ENCODE results near the gene TOR2A. TPM values are rescaled to one million over a fixed set of nuclear protein-coding genes. Genes with fewer than 3 reads are reported as not detected.

The TOR2A gene
- total RNA-seq, 4 donors from 2014 or later: 5.9 to 8.9 (median 7.6) TPM

DNA sequence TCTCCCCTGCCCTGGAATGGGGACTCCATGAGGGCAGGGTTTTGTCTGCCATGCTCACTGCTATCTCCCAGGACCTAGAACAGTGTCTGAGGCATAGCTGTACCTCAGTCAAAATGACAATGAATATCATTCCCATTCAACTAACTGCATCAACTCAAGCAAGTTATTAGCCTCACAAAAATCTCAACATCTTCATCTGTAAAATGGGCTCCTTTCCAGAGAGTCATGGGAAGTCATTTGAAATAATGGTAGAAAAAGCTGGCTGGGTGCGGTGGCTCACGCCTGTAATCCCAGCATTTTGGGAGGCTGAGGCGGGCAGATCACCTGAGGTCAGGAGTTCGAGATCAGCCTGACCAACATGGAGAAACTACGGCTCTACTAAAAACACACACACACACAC, 34.0 kb upstream of the TOR2A start:
- WGBS, 2 donors (ENCODE audit: low coverage in 1 of 2): 74 to 89% methylated on average over 3 to 5 of the region's 5 CpGs
- ATAC-seq: no peak
- peaks cover 20% of the 10 kb centered on the region for H3K27me3 ChIP-seq
- no peak for TF ChIP-seq POLR2AphosphoS5 (IDR thresholded peaks at IDR 0.05)
- TF ChIP-seq CTCF (IDR thresholded peaks at IDR 0.05): no peak
- no peak for TF ChIP-seq POLR2A (IDR thresholded peaks at IDR 0.05)
- no peak for TF ChIP-seq EP300 (IDR thresholded peaks at IDR 0.05)
- H3K36me3 ChIP-seq: no peaks in the 10 kb centered on the region
- H3K4me3 ChIP-seq: peak overlapping the region in 1 of 2 donors; percentile 55
- peaks cover 0 to 48% (median 0%) of the 10 kb centered on the region in 3 donors for H3K4me1 ChIP-seq
- H3K27ac ChIP-seq: peak overlapping the region in 3 of 4 donors; percentile 65 to 73 (median 69)
- H3K9me3 ChIP-seq: no peaks in the 10 kb centered on the region

GRCh38 chr9:127768698-127769097, 33.6 kb upstream of the TOR2A start:
- peaks cover 0 to 48% (median 0%) of the 10 kb centered on the region in 3 donors for H3K4me1 ChIP-seq
- H3K27me3 ChIP-seq: peaks cover 24% of the 10 kb centered on the region
- H3K36me3 ChIP-seq: no peaks in the 10 kb centered on the region
- WGBS, 2 donors (ENCODE audit: low coverage in 1 of 2): 74 to 76% methylated on average over 6 to 8 of the region's 8 CpGs
- no peaks in the 10 kb centered on the region for H3K9me3 ChIP-seq
- ATAC-seq: no peak
- TF ChIP-seq POLR2A (IDR thresholded peaks at IDR 0.05) (no peak), CTCF (IDR thresholded peaks at IDR 0.05) (no peak), POLR2AphosphoS5 (IDR thresholded peaks at IDR 0.05) (no peak), EP300 (IDR thresholded peaks at IDR 0.05) (no peak)
- H3K4me3 ChIP-seq: peak overlapping the region in 1 of 2 donors; percentile 55
- peak overlapping the region in 3 of 4 donors; percentile 65 to 73 (median 69) for H3K27ac ChIP-seq

GRCh38 chr9:127767909-127768331, 32.8 kb upstream of the TOR2A start:
- peak overlapping the region in 1 of 2 donors; percentile 55 for H3K4me3 ChIP-seq
- H3K4me1 ChIP-seq: peaks cover 0 to 53% (median 0%) of the 10 kb centered on the region in 3 donors
- 30 to 60% methylated on average over 1 to 5 of the region's 13 CpGs for WGBS, 2 donors (ENCODE audit: low coverage in 1 of 2)
- H3K9me3 ChIP-seq: no peaks in the 10 kb centered on the region
- TF ChIP-seq POLR2A (IDR thresholded peaks at IDR 0.05) (no peak), CTCF (IDR thresholded peaks at IDR 0.05) (no peak), EP300 (IDR thresholded peaks at IDR 0.05) (no peak), POLR2AphosphoS5 (IDR thresholded peaks at IDR 0.05) (no peak)
- H3K27ac ChIP-seq: peak overlapping the region in 3 of 4 donors; percentile 65 to 73 (median 69)
- no peak for ATAC-seq
- H3K36me3 ChIP-seq: no peaks in the 10 kb centered on the region
- peaks cover 29% of the 10 kb centered on the region for H3K27me3 ChIP-seq

DNA sequence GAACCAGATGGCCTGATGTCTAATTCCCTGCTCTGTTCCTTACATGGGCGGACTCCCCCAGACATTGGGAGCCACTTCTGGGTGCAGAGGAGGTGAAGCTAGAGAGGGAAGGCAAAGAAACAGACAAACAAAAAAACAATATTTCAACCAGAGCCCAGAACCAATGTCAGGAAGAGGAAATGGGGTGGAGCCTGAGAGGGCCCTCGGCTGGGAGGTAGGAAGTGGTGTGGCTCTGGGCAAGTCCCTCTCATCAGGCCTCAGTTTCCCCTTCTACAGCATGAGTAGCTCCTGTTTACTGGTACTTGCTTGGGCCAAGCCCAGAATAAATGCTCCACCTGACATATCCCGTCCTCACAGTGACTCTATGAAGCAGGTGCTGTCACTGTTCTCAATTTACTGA, 32.3 kb upstream of the TOR2A start:
- peaks cover 34% of the 10 kb centered on the region for H3K27me3 ChIP-seq
- ATAC-seq: no peak
- no peaks in the 10 kb centered on the region for H3K9me3 ChIP-seq
- peak overlapping the region in 1 of 2 donors; percentile 55 for H3K4me3 ChIP-seq
- no peaks in the 10 kb centered on the region for H3K36me3 ChIP-seq
- peaks cover 0 to 58% (median 0%) of the 10 kb centered on the region in 3 donors for H3K4me1 ChIP-seq
- no peak for TF ChIP-seq CTCF (IDR thresholded peaks at IDR 0.05)
- TF ChIP-seq POLR2A (IDR thresholded peaks at IDR 0.05): no peak
- no peak for TF ChIP-seq EP300 (IDR thresholded peaks at IDR 0.05)
- TF ChIP-seq POLR2AphosphoS5 (IDR thresholded peaks at IDR 0.05): no peak
- peak overlapping the region in 3 of 4 donors; percentile 65 to 73 (median 69) for H3K27ac ChIP-seq
- 39% methylated on average over 2 of the region's 3 CpGs; no CpG with 5 or more reads in 1 of the 2 donors for WGBS, 2 donors (ENCODE audit: low coverage in 1 of 2)

DNA sequence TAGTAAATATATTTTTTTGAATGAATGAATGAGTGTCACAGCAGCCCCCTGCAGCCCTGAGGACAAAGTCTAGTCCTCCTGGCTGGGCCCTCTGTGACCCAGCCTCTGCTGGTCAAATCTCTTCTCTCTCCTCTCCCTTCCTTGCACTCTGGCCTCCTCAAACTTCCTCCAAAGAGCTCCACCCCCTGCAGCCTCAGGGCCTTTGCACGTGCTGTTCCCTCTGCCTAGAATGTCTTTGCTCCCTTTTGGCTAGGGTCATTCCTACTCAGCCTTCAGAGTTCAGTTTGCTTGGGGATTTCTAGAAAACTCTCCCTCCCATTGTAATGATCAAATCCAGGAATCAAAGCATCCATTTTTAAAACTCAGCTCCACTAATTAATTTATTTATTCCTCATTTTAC, 30.3 kb upstream of the TOR2A start:
- TF ChIP-seq POLR2AphosphoS5 (IDR thresholded peaks at IDR 0.05): no peak
- no peak for TF ChIP-seq EP300 (IDR thresholded peaks at IDR 0.05)
- no peak for TF ChIP-seq CTCF (IDR thresholded peaks at IDR 0.05)
- TF ChIP-seq POLR2A (IDR thresholded peaks at IDR 0.05): no peak
- no peak for ATAC-seq
- 90 to 100% methylated on average over 1 of the region's 1 CpG for WGBS, 2 donors (ENCODE audit: low coverage in 1 of 2)
- peak overlapping the region in 2 of 4 donors; percentile 68 to 69 for H3K27ac ChIP-seq
- H3K27me3 ChIP-seq: peaks cover 52% of the 10 kb centered on the region
- no peak overlapping the region for H3K4me3 ChIP-seq
- H3K4me1 ChIP-seq: peaks cover 0 to 56% (median 0%) of the 10 kb centered on the region in 3 donors
- H3K36me3 ChIP-seq: no peaks in the 10 kb centered on the region
- H3K9me3 ChIP-seq: no peaks in the 10 kb centered on the region

Data from gastroesophageal sphincter (tissue), 4 donors.